ENCODE data around the gene SEPTIN12. TPM values are rescaled to one million over a fixed set of nuclear protein-coding genes. Genes with fewer than 3 reads are reported as not detected.

SEPTIN12 gene
- total RNA-seq, 5 donors from 2014 or later (not counting 1 experiment from before 2014, with no cell fraction given), result not detected

DNA sequence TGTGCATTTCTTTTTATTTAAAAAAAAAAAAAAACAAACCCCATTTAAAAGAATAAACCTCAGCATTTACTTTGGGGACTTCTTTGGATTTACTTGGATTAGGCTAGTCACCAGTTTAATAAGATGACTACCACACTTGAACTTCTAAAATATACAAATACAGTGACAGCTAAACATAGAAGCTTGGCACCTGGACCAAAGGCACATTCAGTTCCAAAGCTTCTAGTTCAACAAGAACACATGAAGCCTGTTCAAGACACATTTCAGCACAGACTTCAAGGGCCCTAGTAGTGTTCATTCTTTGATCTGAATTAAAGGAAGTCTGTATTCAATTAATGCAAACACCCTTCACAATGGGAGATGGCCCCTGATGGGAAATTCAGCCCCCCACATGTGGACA lies 25.9 kb upstream of the SEPTIN12 start:
- no peaks in the 10 kb centered on the region for H3K4me1 Mint-ChIP-seq
- Histone ChIP-seq H3K27ac (ENCODE audit: low read length) (no peak overlapping the region), H3K9me3 (no peaks in the 10 kb centered on the region), H3K36me3 (ENCODE audit: control insufficient read depth in 2 of 2, extremely low read depth in 1 of 2, insufficient read depth in 1 of 2, low read length in 1 of 2) (peaks cover 13 to 56% of the 10 kb centered on the region in 2 donors), H3K4me3 (ENCODE audit: control insufficient read depth in 1 of 2, extremely low read depth in 1 of 2, low read length in 1 of 2) (no peak overlapping the region), H3K4me1 (ENCODE audit: control insufficient read depth in 1 of 2, extremely low read depth in 1 of 2, insufficient read depth in 2 of 2, low read length in 2 of 2) (no peaks in the 10 kb centered on the region), H3K27me3 (replicated peaks in 1 of 2; ENCODE audit: control insufficient read depth in 2 of 2, extremely low read depth in 1 of 2, insufficient read depth in 2 of 2, low read length in 1 of 2) (no peaks in the 10 kb centered on the region)
- ChIA-PET CTCF (no interaction called here), POLR2A (interaction anchor here in 1 of 2 donors (0.7 kb wide), 1 partner anchor 13 kb away, joined by 3 read pairs; no protein-coding TSS in a partner anchor)
- ATAC-seq (replicated peaks in 1 of 4) (no peak), DNase-seq (no peak)
- no peaks in the 10 kb centered on the region for H3K27me3 Mint-ChIP-seq
- H3K9me3 Mint-ChIP-seq, result no peaks in the 10 kb centered on the region
- no peak overlapping the region for H3K27ac Mint-ChIP-seq
- peaks cover 43% of the 10 kb centered on the region for H3K36me3 Mint-ChIP-seq
- no peak overlapping the region for H3K4me3 Mint-ChIP-seq

DNA sequence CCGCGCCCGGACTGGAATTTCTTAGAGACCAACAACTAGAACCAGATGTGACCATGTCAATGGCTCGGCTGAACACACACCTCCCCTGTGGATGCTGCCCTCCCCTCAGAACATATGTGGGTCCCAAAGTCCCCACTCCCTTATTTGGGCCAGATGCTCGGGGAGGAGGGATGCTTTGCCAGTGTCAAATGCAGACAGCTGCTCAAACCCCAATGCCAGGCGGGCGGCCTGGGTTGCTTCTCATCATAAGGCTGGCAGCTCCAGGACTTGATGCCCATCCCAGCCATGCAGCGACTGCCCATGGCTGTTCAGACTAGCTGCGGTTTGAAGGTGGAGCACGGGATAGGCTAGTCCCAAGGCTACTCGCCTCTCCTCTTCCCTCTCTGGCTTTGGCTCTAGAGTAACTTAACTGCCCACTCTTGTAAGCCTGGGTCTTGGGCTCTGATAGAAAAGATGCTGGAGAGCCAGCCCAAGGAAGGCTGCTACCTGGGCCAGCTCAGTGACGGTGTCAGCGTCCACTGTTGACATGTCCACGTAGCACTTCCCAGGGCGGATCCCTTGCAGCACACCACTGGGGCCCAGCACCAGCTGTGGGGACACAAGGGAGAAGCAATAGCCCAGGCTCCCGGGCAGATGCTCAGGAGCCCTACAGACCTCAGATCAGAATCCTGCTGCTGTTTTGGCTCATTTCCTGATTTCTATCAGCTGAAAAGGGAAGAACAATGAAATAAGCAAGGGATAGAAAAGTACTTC lies 25.3 kb upstream of the SEPTIN12 start:
- no peak overlapping the region for H3K27ac Mint-ChIP-seq
- H3K4me3 ChIP-seq (ENCODE audit: control insufficient read depth in 1 of 2, extremely low read depth in 1 of 2, low read length in 1 of 2), result no peak overlapping the region

DNA sequence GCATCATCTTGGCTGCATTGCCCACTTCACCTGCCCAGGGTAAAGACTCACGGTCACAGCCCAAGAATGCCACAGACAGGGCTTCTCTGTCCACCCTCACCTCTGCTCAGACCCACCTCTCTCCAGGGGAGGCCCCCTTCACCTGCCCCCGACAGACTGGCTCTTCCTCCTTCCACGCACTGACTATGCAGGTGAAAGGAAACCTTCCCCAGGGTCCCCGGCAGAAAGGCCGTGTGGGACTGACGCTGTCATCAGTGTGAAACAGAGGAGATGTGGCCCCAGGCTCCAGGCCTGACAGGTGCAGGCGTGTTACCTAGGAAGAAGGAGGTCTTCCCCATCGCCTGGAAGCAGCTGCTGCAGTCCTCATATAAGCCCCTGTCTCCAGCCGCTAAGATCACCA lies 23.6 kb upstream of the SEPTIN12 start:
- Histone ChIP-seq H3K9me3 (no peaks in the 10 kb centered on the region), H3K27ac (ENCODE audit: low read length) (no peak overlapping the region), H3K4me3 (ENCODE audit: control insufficient read depth in 1 of 2, extremely low read depth in 1 of 2, low read length in 1 of 2) (no peak overlapping the region), H3K36me3 (ENCODE audit: control insufficient read depth in 2 of 2, extremely low read depth in 1 of 2, insufficient read depth in 1 of 2, low read length in 1 of 2) (peaks cover 7 to 50% of the 10 kb centered on the region in 2 donors), H3K27me3 (replicated peaks in 1 of 2; ENCODE audit: control insufficient read depth in 2 of 2, extremely low read depth in 1 of 2, insufficient read depth in 2 of 2, low read length in 1 of 2) (no peaks in the 10 kb centered on the region), H3K4me1 (ENCODE audit: control insufficient read depth in 1 of 2, extremely low read depth in 1 of 2, insufficient read depth in 2 of 2, low read length in 2 of 2) (no peaks in the 10 kb centered on the region)
- WGBS (ENCODE audit: insufficient coverage), result 84% methylated on average over 3 of the region's 9 CpGs
- H3K36me3 Mint-ChIP-seq, result peaks cover 37% of the 10 kb centered on the region
- H3K4me1 Mint-ChIP-seq, result no peaks in the 10 kb centered on the region
- DNase-seq, result no peak
- no peak overlapping the region for H3K4me3 Mint-ChIP-seq
- no peaks in the 10 kb centered on the region for H3K27me3 Mint-ChIP-seq
- POLR2A ChIA-PET, result no interaction called here
- H3K9me3 Mint-ChIP-seq, result no peaks in the 10 kb centered on the region
- no peak for ATAC-seq (replicated peaks in 1 of 4)
- peak overlapping the region; percentile 31 for H3K27ac Mint-ChIP-seq
- CTCF ChIA-PET, result no interaction called here

More for the DNA sequence above, 25.3 kb upstream of the SEPTIN12 start:
- Mint-ChIP-seq H3K27me3 (no peaks in the 10 kb centered on the region), H3K4me3 (no peak overlapping the region), H3K36me3 (peaks cover 38% of the 10 kb centered on the region), H3K4me1 (no peaks in the 10 kb centered on the region), H3K9me3 (no peaks in the 10 kb centered on the region)
- DNase-seq (no peak), ATAC-seq (replicated peaks in 1 of 4) (no peak)
- H3K27ac ChIP-seq (ENCODE audit: low read length), result no peak overlapping the region
- no peaks in the 10 kb centered on the region for H3K27me3 ChIP-seq (replicated peaks in 1 of 2; ENCODE audit: control insufficient read depth in 2 of 2, extremely low read depth in 1 of 2, insufficient read depth in 2 of 2, low read length in 1 of 2)
- H3K36me3 ChIP-seq (ENCODE audit: control insufficient read depth in 2 of 2, extremely low read depth in 1 of 2, insufficient read depth in 1 of 2, low read length in 1 of 2), result peaks cover 9 to 54% of the 10 kb centered on the region in 2 donors
- ChIA-PET CTCF (no interaction called here), POLR2A (interaction anchor here in 1 of 2 donors (0.7 kb wide), 1 partner anchor 14 kb away, joined by 3 read pairs; no protein-coding TSS in a partner anchor)
- no peaks in the 10 kb centered on the region for H3K4me1 ChIP-seq (ENCODE audit: control insufficient read depth in 1 of 2, extremely low read depth in 1 of 2, insufficient read depth in 2 of 2, low read length in 2 of 2)
- H3K9me3 ChIP-seq, result no peaks in the 10 kb centered on the region
- WGBS (ENCODE audit: insufficient coverage), result 98% methylated on average over 13 of the region's 16 CpGs

DNA sequence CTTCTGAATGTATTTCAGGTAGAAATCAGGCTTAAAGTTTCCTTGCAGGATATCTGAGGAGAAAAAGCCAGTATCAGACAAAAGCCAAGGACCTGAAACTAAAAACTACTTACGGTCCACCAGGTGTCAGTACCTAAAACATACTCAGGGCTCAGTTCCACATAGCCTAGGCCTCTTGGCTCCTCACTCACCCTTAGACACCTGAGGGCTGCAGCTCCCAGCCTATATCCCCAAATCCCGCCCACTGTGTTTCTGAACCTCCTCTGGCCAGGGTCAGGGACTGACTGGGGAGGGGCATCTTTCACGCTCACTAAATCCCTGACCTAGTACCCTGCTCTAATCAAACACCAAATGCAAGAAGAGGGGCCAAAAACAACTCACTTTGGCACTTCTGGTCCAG lies 23.1 kb upstream of the SEPTIN12 start:
- no peak for ATAC-seq (replicated peaks in 1 of 4)
- peak overlapping the region in 1 of 2 donors; percentile 17 for H3K27ac Mint-ChIP-seq
- CTCF ChIA-PET, result no interaction called here

DNA sequence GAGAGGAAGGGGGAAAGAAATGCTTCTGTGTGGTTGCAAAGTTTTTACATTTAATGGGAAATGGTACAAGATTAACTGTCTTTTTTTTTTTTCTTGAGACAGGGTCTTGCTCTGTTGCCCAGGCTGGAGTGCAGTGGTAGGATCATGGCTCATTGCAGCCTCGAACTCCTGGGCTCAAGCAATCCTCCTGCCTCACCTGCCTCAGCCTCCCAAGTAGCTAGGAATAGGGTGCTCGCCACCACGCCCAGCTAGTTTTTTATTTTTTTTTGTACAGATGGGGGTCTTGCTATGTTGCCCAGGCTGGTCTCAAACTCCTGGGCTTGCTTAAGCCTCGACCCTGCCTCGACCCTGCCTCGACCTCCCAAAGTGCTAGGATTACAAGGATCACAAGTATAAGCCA lies 18.1 kb upstream of the SEPTIN12 start:
- Mint-ChIP-seq H3K36me3 (peaks cover 9% of the 10 kb centered on the region), H3K4me1 (peaks cover 0 to 14% (median 11%) of the 10 kb centered on the region in 3 donors), H3K27ac (no peak overlapping the region), H3K4me3 (no peak overlapping the region), H3K9me3 (no peaks in the 10 kb centered on the region), H3K27me3 (no peaks in the 10 kb centered on the region)
- no peak for DNase-seq
- Histone ChIP-seq H3K9me3 (no peaks in the 10 kb centered on the region), H3K27ac (ENCODE audit: low read length) (no peak overlapping the region), H3K27me3 (replicated peaks in 1 of 2; ENCODE audit: control insufficient read depth in 2 of 2, extremely low read depth in 1 of 2, insufficient read depth in 2 of 2, low read length in 1 of 2) (no peaks in the 10 kb centered on the region), H3K4me1 (ENCODE audit: control insufficient read depth in 1 of 2, extremely low read depth in 1 of 2, insufficient read depth in 2 of 2, low read length in 2 of 2) (peaks cover 2 to 11% of the 10 kb centered on the region in 2 experiments), H3K36me3 (ENCODE audit: control insufficient read depth in 2 of 2, extremely low read depth in 1 of 2, insufficient read depth in 1 of 2, low read length in 1 of 2) (peaks cover 0 to 20% of the 10 kb centered on the region in 2 donors), H3K4me3 (ENCODE audit: control insufficient read depth in 1 of 2, extremely low read depth in 1 of 2, low read length in 1 of 2) (no peak overlapping the region)
- 90% methylated on average over 2 of the region's 6 CpGs for WGBS (ENCODE audit: insufficient coverage)
- POLR2A ChIA-PET, result no interaction called here
- CTCF ChIA-PET, result no interaction called here
- ATAC-seq (replicated peaks in 1 of 4), result no peak

More for the DNA sequence above, 23.1 kb upstream of the SEPTIN12 start:
- DNase-seq, result no peak
- H3K4me3 Mint-ChIP-seq, result no peak overlapping the region
- H3K4me3 ChIP-seq (ENCODE audit: control insufficient read depth in 1 of 2, extremely low read depth in 1 of 2, low read length in 1 of 2), result no peak overlapping the region
- WGBS (ENCODE audit: insufficient coverage), result 94% methylated on average over 3 of the region's 3 CpGs
- peaks cover 7 to 53% of the 10 kb centered on the region in 2 donors for H3K36me3 ChIP-seq (ENCODE audit: control insufficient read depth in 2 of 2, extremely low read depth in 1 of 2, insufficient read depth in 1 of 2, low read length in 1 of 2)
- H3K27me3 ChIP-seq (replicated peaks in 1 of 2; ENCODE audit: control insufficient read depth in 2 of 2, extremely low read depth in 1 of 2, insufficient read depth in 2 of 2, low read length in 1 of 2), result no peaks in the 10 kb centered on the region
- no peaks in the 10 kb centered on the region for H3K27me3 Mint-ChIP-seq
- H3K9me3 ChIP-seq, result no peaks in the 10 kb centered on the region
- H3K4me1 Mint-ChIP-seq, result no peaks in the 10 kb centered on the region
- no peaks in the 10 kb centered on the region for H3K4me1 ChIP-seq (ENCODE audit: control insufficient read depth in 1 of 2, extremely low read depth in 1 of 2, insufficient read depth in 2 of 2, low read length in 2 of 2)
- H3K27ac ChIP-seq (ENCODE audit: low read length), result no peak overlapping the region
- H3K36me3 Mint-ChIP-seq, result peaks cover 34% of the 10 kb centered on the region
- H3K9me3 Mint-ChIP-seq, result no peaks in the 10 kb centered on the region
- POLR2A ChIA-PET, result interaction anchor here (0.7 kb wide), 2 partner anchors 35 to 146 kb away, joined by 10 to 14 read pairs; no protein-coding TSS in a partner anchor

DNA sequence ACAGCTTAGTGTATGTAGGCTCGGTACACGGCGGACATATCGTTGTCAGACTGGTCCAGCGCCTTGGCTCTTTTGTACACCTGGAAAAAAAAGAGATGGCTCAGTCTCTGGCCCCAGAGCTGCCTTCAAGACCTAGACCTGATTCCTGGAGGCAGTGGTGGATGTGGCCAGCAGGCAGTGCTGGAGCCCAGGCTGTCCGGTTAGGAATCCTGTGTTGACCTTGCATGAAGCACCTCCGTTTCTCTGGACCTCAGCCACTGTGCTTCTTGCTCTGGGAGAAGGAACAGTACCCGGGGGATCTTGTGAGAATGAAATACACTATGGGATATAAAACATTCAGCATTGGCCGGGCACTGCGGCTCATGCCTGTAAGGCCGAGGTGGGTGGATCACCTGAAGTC lies 17.1 kb upstream of the SEPTIN12 start:
- ChIA-PET CTCF (no interaction called here), POLR2A (no interaction called here)
- H3K27ac Mint-ChIP-seq, result no peak overlapping the region

More for the DNA sequence above, 17.1 kb upstream of the SEPTIN12 start:
- no peaks in the 10 kb centered on the region for H3K9me3 Mint-ChIP-seq
- H3K4me3 Mint-ChIP-seq, result no peak overlapping the region
- H3K36me3 ChIP-seq (ENCODE audit: control insufficient read depth in 2 of 2, extremely low read depth in 1 of 2, insufficient read depth in 1 of 2, low read length in 1 of 2), result peaks cover 0 to 18% of the 10 kb centered on the region in 2 donors
- DNase-seq (no peak), ATAC-seq (replicated peaks in 1 of 4) (no peak)
- H3K4me3 ChIP-seq (ENCODE audit: control insufficient read depth in 1 of 2, extremely low read depth in 1 of 2, low read length in 1 of 2), result no peak overlapping the region
- H3K36me3 Mint-ChIP-seq, result peaks cover 9% of the 10 kb centered on the region
- no peaks in the 10 kb centered on the region for H3K9me3 ChIP-seq
- peaks cover 7 to 21% (median 18%) of the 10 kb centered on the region in 3 donors for H3K4me1 Mint-ChIP-seq
- no peaks in the 10 kb centered on the region for H3K27me3 Mint-ChIP-seq
- H3K27ac ChIP-seq (ENCODE audit: low read length), result no peak overlapping the region
- no peaks in the 10 kb centered on the region for H3K27me3 ChIP-seq (replicated peaks in 1 of 2; ENCODE audit: control insufficient read depth in 2 of 2, extremely low read depth in 1 of 2, insufficient read depth in 2 of 2, low read length in 1 of 2)
- 100% methylated on average over 4 of the region's 11 CpGs for WGBS (ENCODE audit: insufficient coverage)
- peaks cover 2 to 21% of the 10 kb centered on the region in 2 experiments for H3K4me1 ChIP-seq (ENCODE audit: control insufficient read depth in 1 of 2, extremely low read depth in 1 of 2, insufficient read depth in 2 of 2, low read length in 2 of 2)

All from T-cell (primary cell).